Articular chondrocyte of knee joint (primary cell): ENCODE measurements around the gene SOD3. TPM values are rescaled to one million over a fixed set of nuclear protein-coding genes. Genes with fewer than 3 reads are reported as not detected.

ENCODE experiments used
- small RNA-seq: library from RNA; depleted of rRNA; stranded (forward); fragments of <200 nt; gene quantifications from one replicate; pipeline ENCODE3, GENCODE V24; 2012
- total RNA-seq: library from RNA; depleted of rRNA; stranded (reverse); fragments of >200 nt; gene quantifications from 2 replicates; pipeline ENCODE4 v1.2.3, GENCODE V29; 2012

SOD3 gene, protein sequence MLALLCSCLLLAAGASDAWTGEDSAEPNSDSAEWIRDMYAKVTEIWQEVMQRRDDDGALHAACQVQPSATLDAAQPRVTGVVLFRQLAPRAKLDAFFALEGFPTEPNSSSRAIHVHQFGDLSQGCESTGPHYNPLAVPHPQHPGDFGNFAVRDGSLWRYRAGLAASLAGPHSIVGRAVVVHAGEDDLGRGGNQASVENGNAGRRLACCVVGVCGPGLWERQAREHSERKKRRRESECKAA
- 7.4 and 11.0 TPM in 2 replicates for total RNA-seq

DNA sequence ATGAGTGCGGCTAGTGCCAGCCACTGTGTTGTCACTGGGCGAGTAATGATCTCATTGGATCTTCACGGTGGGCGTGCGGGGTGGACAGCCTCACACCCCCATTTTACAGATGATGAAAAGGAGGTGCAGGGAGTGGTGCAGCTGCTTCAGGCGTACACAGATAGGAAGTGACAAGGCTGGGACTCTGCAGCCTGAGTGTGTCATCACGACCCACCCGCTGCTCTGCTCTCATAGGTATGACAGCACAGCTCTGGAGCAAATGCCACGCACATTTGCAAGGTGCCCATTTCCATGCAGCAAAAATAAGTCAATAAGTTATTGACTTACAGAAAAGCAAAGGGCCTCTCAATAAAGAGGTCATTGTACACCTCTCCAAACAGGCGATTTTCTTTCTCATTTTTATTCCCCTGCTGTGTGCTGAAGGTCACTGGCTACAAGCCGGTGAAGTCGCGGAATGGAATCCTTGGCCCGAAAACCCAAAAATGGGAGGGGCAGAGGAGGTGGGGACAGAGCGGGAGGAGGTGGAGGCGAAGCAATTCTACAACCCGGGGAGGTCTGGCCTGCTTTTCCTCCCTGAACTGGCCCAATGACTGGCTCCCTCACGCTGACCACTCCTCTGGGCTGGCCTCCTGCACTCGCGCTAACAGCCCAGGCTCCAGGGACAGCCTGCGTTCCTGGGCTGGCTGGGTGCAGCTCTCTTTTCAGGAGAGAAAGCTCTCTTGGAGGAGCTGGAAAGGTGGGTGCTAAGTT, at the start of gene SOD3:
SOD3 (plus strand) TSS at position 658 of the 750 bp plus-strand sequence. CDS start 3,949 bp downstream, outside the sequence.

Small RNAs within 50 kb of the gene (small RNA-seq; reads per million reads assigned to genes)
- not detected for gene AC006390.1

Other genes starting within 250 kb of the SOD3 start
- 139 and 146 TPM in 2 replicates for gene DHX15, start 211.0 kb upstream of the SOD3 start, total RNA-seq
- gene CCDC149, start 117.5 kb downstream of the SOD3 start, total RNA-seq, result 15.7 and 18.2 TPM in 2 replicates
- 1.2 and 1.4 TPM in 2 replicates for gene LGI2, start 235.4 kb downstream of the SOD3 start, total RNA-seq